ENCODE measurements around the gene TACC2. TPM values are rescaled to one million over a fixed set of nuclear protein-coding genes. Genes with fewer than 3 reads are reported as not detected.
A peak's percentile ranks its signal among the peaks of the same experiment; 100 is the strongest.
"Not testable (repeated sequence)": the region's sequence is repeated elsewhere in the genome, so short reads cannot be mapped to it uniquely, and the experiment has no call there.

The TACC2 gene
- polyA plus RNA-seq, 4 donors: 27.9 to 58.2 (median 44.1) TPM

GRCh38 chr10:122182308-122182707 is 193.3 kb downstream of the TACC2 start:
- no peak for DNase-seq (ENCODE audit: low read depth in 4 of 4, low spot score in 3 of 4)

DNA sequence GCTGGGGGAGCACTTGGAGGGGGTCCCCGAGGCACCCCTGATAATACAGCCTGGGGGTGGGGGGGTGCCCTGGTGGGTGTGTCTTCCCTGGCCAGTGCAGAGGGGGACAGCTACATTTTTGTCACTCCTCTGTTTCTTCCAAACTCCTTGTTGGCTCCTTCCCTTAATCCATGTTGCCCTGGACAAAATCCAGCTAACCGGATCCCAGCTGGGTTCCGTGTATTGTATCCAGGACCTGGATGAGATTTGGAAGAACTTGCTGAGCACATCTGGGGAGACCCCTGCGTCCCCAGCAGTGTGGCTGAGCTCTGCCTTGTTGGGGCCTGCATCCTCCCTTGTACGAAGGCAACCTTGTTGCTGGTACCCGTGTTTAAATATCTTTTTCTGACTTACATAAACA is 195.3 kb downstream of the TACC2 start:
- DNase-seq (ENCODE audit: low read depth in 4 of 4, low spot score in 3 of 4): no peak

GRCh38 chr10:122185643-122186042 is 196.7 kb downstream of the TACC2 start:
- DNase-seq (ENCODE audit: low read depth in 4 of 4, low spot score in 3 of 4): no peak

- no peak for DNase-seq (ENCODE audit: low read depth in 4 of 4, low spot score in 3 of 4)
Measured at GRCh38 chr10:122186816-122187810, 198.2 kb downstream of the TACC2 start.

DNA sequence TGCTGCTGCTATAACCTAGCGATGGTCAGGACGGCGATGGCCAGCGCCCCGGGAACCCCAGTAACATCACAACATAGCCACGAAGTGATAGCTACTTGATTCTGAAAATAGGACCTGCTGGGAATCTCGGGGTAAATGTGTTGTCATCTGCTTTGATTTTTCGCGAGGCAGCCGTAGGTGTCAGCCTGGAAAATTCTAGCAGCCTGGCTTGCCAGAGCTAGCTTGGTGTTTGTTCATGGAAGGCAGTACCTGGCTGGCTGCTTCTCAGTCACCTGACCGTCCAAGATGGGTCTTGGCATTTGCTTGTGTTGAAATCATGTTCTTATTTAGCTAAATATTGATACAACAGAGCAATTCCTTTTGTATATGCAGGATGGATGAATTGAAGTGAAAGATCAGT is 199.7 kb downstream of the TACC2 start:
- DNase-seq (ENCODE audit: low read depth in 4 of 4, low spot score in 3 of 4): no peak

GRCh38 chr10:122189185-122189584 is 200.2 kb downstream of the TACC2 start:
- DNase-seq (ENCODE audit: low read depth in 4 of 4, low spot score in 3 of 4): no peak

GRCh38 chr10:122190176-122190943 is 201.4 kb downstream of the TACC2 start:
- no peak for DNase-seq (ENCODE audit: low read depth in 4 of 4, low spot score in 3 of 4)

- DNase-seq (ENCODE audit: low read depth in 4 of 4, low spot score in 3 of 4): peak in 1 of 4 donors; percentile 25
Measured at GRCh38 chr10:122191936-122192541, 203.1 kb downstream of the TACC2 start.

DNA sequence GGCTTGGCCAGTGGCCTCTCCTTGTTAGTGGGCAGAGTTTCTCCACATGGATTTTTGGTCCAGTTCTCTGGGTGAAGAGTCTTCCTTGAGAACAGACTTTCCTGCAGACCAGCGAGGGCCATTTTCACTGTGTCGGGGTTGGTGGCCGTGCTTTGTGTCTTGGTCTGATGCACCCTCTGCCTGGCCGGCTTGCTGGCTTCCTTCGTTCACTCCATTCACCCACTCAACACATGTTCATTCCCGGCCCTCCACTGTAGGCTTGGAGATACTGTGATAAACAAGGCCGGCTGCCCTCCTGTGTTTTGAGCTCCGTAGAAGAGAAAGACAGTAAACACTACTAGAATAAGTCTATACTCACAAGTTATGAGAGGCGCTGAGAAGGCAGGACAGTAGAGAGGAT is 205.3 kb downstream of the TACC2 start:
- DNase-seq (ENCODE audit: low read depth in 4 of 4, low spot score in 3 of 4): no peak

GRCh38 chr10:122196218-122196617 is 207.3 kb downstream of the TACC2 start:
- no peak for DNase-seq (ENCODE audit: low read depth in 4 of 4, low spot score in 3 of 4)

GRCh38 chr10:122197611-122198222 is 208.8 kb downstream of the TACC2 start:
- DNase-seq (ENCODE audit: low read depth in 4 of 4, low spot score in 3 of 4): no peak

- DNase-seq (ENCODE audit: low read depth in 4 of 4, low spot score in 3 of 4): no peak
Measured at GRCh38 chr10:122198631-122199030, 209.7 kb downstream of the TACC2 start.

GRCh38 chr10:122199070-122199469 is 210.1 kb downstream of the TACC2 start:
- DNase-seq (ENCODE audit: low read depth in 4 of 4, low spot score in 3 of 4): no peak

DNA sequence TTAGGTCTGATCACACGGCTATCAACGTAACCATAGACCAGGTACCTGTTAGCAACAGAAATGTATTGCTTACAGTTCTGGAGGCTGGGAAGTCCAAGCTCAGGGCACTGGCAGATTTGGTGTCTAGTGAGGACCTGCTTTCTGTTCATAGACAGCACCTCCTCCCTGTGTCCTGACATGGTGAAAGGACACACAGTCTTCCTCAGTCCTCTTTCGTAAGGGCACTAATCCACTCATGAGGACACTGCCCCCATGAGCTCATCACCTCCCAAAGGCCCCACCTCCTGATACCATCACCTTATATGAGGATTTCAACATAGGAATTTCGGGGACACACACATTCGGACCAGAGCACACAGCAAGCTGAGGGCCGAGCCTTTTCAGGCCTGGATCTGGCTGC is 210.7 kb downstream of the TACC2 start:
- no peak for DNase-seq (ENCODE audit: low read depth in 4 of 4, low spot score in 3 of 4)

DNA sequence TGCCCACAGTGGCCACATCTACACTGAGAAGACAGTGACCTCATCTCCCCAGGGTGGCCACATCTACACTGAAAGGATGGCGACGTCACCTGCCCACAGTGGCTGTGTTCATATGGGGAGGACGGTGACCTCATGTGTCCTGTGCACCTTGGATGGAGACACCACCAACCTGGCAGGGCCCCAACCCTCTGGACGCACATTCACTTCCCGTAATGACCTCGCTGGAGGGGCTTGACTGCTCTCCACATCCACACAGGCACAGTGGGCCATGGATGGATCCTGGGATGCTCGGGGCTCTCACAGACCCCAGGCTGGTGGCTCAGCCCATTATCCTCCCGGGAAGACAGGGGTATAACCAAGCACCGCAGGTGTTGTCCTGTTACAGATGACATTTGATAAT is 212.4 kb downstream of the TACC2 start:
- DNase-seq (ENCODE audit: low read depth in 4 of 4, low spot score in 3 of 4): no peak

DNA sequence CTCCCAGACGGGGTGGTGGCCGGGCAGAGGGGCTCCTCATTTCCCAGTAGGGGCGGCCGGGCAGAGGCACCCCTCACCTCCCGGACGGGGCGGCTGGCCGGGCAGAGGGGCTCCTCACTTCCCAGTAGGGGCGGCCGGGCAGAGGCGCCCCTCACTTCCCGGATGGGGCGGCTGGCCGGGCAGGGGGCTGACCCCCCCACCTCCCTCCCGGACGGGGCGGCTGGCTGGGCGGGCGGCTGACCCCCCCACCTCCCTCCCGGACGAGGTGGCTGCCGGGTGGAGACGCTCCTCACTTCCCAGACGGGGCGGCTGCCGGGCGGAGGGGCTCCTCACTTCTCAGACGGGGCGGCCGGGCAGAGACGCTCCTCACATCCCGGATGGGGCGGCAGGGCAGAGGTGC is 214.2 kb downstream of the TACC2 start:
- DNase-seq (ENCODE audit: low read depth in 4 of 4, low spot score in 3 of 4): not testable (repeated sequence)

- DNase-seq (ENCODE audit: low read depth in 4 of 4, low spot score in 3 of 4): no peak
Measured at GRCh38 chr10:122204691-122205489, 215.9 kb downstream of the TACC2 start.

- no peak for DNase-seq (ENCODE audit: low read depth in 4 of 4, low spot score in 3 of 4)
Measured at GRCh38 chr10:122206471-122207065, 217.6 kb downstream of the TACC2 start.

DNA sequence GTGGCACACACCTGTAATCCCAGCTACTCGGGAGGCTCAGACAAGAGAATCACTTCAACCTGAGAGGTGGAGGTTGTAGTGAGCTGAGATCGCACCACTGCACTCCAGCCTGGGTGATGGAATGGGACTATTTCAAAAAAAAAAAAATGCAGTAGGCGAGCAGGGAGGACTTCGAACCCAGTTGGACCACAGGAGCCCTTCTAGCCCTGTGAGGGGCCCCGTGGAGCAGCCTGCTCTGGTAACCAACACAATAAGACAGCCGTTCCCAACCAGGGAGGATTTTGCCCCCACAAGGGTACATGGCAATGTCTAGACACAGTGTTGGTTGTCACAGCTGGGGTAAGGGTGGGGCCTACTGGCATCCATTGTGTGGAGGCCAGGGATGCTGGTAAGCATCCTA is 218.2 kb downstream of the TACC2 start:
- DNase-seq (ENCODE audit: low read depth in 4 of 4, low spot score in 3 of 4): no peak

All from left renal pelvis (tissue), 4 donors.